Measurements from ENCODE around the gene NUDC.
"Not testable (repeated sequence)": the region's sequence is repeated elsewhere in the genome, so short reads cannot be mapped to it uniquely, and the experiment has no call there.

The NUDC gene

DNA sequence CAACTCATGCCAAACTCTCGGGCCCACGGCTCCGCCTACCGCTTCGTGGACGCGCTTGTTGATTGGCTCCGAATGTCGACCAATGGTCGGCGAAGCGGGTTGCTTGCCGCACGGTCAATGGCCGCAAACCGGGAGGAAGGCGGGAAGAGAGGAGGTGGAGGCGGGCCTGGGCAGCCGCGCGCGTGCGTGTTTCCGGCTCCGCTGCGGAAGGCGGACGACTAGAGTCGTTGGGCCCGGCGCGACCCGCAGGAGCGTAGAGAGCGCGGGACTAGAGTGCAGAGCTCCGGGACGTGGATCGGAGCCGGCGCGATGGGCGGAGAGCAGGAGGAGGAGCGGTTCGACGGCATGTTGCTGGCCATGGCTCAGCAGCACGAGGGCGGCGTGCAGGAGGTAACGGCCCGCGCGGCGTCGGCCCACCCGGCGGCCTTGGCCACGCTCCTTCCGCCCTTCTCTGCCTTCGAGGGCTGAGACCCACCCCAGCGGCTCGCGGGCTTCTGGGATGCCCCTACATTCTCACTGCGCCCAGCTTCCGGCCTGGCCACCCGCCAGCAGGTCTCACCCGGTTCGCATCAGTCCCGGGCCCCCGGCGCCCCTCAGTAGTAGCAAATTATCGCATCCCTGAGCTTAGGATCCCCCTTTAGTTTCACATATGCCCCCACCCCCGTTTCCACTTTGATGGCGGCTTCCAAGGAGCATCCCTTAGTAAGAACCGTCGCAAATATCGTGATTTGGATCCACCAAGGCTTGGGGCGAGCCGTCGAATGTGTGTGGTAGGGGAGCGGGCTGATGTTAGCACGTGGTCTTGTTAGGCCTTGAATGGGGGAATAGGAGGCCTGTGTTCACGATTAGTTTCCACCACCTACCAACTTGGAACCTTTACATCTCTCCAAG, at the start of gene NUDC:
TSS of gene NUDC (plus strand) at position 204 of the 891 bp plus-strand sequence. CDS start at position 310, 106 bp downstream.
- peak; percentile 98 for DNase-seq

DNA sequence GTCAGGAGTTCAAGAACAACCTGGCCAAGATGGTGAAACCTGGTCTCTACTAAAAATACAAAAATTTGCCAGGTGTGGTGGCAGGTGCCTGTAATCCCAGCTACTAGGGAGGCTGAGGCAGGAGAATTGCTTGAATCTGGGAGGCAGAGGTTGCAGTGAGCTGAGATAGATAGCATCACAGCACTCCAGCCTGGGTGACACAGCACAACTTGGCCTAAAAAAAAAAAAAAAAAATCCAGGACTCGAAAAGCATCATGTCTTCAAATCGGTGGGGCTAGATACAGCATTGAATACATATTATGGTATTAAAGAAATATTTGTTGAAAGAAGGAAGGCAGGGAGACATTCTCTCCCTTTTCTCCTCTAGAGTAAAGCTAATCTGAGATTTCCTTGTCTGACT, 48.4 kb upstream of the NUDC start:
- not testable (repeated sequence) for DNase-seq

DNA sequence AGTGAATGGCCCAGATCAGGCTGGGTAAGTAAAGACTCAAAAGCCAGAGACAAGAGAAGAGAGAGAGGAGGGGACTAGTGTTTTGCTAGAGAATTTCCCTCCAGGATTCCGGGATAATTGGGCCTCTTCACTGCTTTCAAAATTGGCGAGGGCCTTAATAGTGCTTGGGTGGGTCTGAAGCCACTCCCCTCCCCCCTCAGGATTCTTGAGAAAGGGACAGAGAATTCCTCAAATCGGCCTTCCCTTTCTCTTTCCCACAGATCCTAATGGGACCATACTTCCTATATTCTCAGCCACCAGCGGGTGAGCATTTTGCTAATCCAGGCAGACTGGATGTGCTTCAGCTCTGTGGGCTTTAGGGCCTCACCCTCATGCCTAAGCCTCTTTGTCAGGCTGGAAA, 46.6 kb upstream of the NUDC start:
- no peak for DNase-seq

DNA sequence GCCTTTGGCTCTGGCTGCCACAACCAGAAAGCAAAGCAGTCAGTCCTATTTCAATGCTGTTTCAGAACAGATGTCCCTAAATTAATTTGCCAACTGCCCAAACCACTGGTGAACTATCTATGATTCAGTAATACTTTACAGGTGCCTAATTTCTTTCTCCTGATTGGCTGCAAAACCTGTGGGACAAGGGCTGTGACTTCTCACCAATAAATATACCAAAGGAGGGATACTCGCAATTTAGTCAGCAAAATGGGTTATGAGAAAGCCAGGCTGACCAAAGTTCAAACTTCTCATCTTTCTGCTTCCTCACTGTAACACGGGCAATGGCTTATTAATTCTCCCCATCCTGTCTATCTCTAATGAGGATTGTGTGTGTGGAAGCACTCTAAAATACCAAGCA, 44.2 kb upstream of the NUDC start:
- DNase-seq: no peak

DNA sequence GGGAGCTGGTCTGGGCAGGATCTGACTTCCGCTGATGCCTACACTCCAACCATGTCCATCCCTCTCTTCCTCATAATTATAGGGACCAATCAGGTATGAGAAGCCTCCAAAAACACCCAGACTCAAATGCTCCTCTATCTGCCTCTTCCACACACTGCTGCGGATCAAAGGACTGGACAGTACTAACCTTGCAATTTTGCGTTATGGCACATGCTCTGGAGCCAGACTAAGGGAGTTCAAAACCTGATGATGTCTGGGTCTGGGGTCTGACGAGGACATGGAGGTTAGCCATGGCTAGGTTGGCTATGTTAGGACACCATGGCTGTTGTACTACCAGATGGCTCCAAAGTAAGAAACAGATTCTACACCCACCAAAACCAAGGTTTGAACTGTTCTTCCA, 41.8 kb upstream of the NUDC start:
- no peak for DNase-seq

DNA sequence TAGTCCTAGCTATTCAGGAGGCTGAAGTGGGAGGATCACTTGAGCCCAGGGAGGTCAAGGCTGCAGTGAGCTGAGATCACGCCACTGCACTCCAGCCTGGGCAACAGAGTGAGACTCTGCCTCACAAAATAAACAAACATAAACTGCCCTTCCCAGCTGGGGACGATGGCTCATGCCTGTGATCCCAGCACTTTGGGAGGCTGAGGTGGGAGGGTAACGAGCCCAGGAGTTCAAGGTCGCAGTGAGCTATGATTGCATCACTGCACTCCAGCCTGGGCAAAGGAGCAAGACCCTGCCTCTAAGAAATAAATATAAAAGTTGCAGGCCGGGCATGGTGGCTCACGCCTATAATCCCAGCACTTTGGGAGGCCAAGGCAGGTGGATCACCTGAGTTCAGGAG, 39.9 kb upstream of the NUDC start:
- not testable (repeated sequence) for DNase-seq

DNA sequence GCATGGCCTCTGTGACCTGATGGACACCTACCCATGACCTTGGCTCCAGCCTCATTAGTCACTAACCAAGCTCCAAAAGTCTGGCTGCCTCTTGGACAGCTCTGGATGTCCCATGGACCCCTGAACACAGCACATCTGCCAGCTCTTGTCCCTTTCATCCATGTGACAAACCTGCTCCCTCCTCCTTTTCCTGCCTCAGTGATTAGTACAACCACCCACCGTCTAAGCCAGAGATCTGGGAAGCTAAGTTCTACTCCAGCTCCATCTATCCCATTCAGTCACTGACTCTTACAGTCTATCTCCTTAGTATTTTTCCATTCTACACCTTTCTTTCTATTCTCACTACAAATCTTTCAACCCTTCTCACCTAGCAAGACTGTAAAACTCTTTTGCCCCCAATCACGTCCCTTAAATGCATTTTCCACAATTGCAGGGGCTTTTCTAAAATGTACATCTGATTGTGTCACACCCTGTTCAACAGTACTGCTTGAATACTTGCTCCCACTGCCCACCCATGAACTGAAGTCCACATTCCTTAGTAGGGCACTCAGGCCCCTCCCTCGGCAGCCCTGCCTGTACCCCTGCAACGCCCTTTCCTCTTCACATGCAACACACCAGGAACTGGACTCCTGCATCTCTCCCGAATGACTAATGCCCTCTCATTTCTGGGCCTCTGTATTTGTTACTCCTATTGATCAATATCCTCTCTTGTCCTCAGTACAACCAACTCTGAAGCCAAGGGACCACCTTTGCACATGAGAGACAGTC, 38.7 kb upstream of the NUDC start:
- DNase-seq: no peak

DNA sequence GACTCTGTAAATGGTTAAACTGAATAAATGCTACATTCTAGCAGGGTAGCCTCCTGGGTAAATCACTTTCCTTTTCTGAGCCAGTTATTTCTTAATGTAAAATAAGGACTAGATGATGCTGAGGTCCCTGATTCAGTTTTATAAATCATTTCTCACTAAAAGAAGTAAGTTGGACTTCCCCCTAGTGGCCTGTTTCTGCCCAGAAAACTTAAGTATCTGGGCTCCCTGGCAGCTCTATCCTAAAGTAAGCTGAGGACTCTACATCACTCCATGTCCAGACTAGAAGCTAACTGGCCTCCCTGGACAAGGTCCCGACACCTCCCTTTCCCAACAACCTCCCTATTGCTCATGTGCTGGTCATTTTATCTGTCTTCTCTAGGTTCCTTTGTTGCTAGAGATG, 34.4 kb upstream of the NUDC start:
- peak; percentile 48 for DNase-seq

DNA sequence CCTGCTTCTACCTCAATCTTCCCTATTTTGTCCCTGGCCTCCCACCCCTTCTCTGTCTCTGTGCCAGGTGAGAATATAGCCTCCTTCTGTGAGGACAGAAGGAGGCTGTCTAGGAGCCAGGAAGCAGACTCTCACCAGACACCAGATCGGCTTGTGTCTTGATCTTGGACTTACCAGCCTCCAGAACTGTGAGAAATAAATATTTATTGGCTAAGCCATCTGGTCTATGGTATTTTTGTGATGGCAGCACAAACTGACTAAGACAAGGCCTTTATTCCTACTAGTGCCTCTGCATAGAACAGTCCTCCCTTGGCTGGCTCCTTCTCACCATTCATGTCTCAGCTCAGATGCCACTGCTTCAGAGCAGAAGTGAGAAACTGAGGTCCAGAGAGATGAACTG, 33.3 kb upstream of the NUDC start:
- no peak for DNase-seq

DNA sequence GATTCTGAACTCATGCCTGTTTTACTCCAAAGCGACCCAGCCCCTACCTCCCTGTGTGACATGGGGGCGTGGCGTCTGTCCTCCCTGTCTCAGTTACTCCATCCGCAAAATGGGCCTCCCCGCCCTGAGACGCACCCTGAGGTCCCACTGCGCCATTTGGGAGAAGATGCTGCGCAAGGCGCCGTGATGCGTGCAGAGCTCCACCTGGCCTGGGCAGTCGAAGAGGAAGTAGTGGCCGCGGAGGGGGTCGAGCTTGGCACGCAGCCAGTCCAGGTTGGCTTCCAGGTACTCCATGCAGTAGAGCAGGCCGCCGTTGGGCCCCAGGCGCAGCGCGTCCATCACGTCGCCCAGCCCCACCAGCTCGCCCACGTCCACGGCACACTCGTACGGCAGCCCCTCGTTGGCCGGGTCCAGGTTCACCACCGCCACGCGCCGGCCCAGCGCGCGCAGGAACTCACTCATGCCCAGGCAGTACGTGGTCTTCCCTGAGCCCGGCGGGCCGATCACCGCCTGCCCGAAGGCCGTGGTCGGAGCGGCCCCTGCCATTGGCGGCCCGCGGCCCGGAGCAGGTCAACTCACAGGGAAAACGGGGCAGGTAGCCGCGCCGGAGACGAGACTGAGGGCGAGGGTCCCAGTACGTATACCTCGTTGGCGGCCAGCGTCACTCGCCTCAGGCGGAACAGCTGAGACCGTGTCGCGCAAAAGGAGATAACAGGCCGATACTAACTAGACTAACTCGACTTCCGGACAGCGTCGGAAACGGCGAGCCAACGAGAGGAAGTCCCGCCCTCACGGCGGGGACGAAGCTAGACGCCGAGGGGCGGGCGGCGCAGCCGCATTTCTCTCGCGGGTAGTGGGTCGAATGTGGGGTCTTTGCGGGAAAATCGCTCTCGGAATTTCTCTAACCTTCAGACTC, 31.7 kb upstream of the NUDC start, which contains the start of gene GPN2:
TSS of gene GPN2 (minus strand) at position 733 of the 916 bp plus-strand sequence. CDS start at position 546, 187 bp downstream.
- peak; percentile 90 for DNase-seq

DNA sequence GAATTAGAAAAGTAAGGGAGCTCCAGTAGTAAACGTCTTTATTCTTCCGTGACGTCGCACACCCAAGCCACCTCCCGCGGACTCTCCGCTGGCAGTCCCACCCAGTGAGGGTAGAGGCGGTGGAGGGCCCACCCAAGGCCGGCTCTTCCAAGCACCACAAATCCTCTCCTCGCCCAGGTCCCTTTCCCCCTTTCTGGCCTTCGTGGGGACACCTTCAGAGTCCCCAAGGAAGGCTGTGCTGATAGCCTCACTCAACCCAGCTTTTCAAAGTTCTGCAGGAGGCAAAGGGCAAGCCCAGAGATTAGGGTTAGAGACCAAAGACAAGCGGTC, 31.1 kb upstream of the NUDC start:
- no peak for DNase-seq

DNA sequence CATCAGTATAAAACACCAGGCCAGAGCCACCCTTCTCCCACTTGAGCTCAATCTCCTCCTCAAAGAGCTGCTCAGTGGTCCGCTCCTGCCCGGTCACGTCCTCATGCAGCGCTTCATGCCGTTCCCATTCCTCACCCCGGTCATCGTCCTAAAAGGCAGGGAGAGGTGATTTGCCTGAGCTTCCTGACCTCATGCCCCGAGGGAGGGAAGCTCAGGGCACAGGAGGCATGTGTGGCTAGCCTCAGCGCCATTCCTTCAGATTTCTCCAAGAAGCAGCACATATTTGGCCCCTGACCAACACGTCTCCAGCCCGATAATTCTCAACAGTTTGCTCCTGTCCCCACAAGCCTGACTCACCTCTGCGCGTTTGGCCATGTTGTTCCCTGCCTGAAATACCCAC, 27.3 kb upstream of the NUDC start:
- no peak for DNase-seq

DNA sequence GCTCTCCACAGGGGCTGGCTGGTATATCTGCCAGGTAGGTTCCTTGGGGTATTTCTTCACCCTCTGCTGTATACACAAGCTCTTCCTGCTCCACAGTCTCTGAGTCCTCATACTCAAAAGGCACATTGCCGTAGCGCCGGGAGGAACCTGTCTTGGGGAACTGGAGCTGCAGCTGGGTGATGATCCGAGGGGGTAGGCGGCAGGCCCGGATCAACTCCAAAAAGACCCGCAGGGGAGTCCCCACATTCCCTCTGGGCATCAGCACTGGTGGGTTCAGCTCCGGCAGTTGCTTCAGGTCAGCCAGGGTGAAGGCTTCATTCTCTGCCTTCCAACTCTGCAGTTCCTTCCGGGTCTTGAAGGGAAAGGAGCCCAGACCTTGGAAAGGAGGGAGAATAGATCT, 24.2 kb upstream of the NUDC start:
- no peak for DNase-seq

DNA sequence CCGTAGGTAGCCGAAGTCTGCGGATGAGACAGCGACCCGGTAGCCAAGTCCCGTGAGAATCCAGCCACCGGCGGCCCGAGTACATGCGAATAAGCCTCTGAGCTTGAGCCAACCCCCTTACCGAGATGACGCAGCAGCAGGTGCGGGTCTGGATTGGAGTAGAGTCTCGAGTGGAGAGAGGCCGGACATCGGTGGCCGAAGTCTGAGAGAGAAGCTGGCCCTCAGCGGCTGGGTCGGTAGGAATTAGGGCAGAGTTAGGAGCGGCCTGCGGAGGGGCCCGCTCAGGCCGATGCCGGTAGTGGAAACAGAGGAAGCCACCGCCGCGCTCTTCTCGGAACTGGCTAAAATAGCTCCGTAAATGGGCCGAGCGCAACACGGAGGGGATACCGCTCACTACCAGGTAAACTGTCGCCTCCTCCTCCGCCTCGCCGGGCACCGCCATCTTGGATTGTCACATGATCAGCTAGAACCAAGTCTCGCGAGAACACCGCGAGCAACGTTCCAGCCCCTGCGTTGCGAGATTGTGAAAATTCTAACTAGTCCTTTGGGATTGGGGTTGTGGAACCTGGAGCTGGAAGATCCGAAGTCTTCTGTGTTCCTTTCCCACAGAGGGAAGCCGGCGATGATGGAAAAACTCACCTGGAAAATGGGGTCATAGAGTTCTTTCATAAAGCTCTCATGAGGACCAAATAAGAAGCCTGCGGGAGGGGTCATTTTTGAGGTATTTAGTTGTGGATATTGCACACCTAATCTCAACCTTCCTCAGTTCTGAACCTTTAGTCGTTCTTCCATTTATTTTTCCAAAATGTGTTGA, 21.3 kb upstream of the NUDC start, which contains the start of gene GPATCH3:
TSS of gene GPATCH3 (minus strand) at position 467 of the 814 bp plus-strand sequence. CDS start at position 442, 25 bp downstream.
- peak; percentile 94 for DNase-seq

DNA sequence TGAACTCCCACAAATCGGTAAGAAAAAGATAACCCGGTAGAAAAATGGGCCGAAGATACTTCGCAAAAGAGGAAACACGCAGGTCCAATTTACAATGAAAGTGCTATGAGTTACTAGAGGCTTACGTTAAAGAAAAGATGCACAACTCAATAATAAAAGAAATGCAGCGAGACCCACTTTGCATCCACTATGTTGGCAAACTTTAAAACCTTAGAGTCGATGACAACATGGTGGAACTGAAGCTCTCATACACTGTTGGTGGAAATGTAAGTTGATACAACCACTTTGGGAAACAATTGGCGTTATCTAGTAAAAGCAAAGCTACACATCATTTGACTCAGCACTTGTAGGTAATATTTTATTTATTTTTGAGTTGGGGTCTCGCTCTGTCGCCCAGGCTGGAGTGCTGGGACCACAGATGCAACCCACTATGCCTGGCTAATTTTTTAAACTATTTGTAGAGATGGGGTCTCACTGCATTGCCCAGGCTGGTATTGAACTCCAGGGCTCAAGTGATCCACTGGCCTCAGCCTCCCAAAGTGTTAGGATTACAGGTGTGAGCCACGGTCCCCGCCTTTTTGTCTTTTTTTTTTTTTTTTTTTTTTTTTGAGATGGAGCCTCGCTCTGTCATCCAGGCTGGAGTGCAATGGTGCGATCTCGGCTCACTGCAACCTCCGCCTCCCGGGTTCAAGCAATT, 20.6 kb upstream of the NUDC start:
- DNase-seq: no peak

DNA sequence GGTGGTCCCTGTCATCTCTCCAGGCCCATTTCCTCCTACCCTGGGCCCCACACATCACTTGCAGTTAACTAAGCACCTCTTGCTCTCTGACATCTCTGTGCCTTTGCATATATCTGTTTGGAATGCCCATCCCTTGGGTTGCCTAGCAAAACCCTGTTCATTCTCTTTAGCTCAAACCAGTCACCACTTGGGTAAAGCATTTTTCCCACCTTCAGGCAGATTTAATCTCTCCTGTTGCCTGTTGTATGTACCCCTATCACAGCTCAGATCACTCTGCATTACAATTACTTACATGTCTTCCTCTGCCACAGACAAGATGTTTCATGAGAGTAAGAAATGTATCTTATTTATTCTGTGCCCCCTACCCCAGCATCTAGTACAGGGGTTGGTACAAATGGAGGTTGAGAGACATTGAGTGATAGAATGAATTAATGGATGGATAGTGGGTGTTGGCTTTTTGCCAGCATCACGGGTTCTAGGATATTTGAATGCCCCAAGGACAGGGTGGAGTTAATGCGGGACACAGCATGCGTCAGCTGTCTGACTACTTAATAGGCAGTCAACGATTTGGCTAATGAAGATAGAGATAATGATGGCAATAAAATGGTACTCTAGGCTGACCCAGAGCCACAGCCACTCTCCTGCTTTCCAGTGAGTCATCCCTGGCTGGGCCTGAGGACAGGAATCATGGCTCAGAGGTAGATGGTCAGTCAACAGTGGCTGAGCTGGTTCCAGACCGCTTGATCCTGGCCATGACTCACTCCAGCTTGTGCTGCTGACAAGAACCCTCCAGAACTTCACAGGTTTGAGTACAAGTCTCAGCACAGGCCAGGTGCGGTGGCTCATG, 14.2 kb upstream of the NUDC start:
- no peak for DNase-seq

DNA sequence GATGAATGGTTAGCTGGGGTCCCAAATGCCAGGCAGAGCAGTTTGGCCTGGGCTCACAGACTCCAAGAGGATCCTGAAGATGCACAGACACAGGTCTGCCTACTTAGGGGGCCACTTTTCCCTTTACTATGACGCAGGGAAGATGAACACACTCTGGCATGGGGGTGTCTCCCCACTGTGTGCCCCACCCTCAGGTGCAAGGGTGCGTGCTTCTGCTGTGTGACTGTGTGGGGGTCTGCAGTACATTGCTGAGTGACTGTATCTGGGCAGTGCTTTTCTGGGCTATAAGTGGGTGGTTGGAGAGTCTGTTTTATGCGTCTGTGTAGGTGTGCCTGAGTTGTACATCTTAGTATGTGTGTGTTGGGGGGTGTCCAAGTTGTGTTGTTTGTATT, 11.6 kb upstream of the NUDC start:
- no peak for DNase-seq

DNA sequence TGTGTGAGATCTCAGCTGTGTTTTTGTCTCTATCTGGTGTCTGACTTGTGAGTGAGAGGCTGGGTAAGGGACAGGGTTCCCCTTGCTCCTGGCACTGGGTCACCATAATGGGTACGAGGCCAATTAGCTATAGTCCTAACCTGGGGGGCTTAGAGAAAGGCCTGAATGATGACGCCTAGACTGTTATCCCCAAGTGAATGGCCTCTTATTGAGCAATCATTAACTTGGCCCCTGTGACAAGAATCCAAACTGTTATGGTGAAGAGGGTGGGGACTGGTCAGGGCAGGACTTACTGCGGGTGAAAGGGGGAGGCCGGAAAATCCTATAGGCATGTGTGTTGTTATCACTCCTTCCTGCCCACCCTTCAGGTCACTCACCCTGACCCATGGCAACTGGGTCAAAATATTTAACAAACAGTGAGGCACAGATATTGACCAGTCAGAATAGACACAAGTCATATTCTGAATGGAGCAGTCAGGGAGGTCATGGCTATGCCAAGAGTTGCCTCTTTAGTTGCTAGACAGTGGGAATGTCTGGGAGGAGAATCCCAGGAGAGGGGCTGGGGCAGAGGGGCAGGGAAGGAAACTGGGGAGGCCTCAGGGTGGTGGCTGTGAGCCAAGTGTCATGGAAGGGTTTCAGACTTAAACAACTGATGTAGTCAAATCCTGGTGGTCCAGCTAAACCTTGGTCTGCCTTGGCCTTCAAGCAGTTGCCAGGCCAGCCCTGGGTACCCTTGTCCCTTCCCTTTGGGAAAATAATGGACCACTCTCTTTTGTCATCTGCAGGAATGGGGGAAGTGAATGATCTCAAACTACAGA, 11.0 kb upstream of the NUDC start:
- no peak for DNase-seq

DNA sequence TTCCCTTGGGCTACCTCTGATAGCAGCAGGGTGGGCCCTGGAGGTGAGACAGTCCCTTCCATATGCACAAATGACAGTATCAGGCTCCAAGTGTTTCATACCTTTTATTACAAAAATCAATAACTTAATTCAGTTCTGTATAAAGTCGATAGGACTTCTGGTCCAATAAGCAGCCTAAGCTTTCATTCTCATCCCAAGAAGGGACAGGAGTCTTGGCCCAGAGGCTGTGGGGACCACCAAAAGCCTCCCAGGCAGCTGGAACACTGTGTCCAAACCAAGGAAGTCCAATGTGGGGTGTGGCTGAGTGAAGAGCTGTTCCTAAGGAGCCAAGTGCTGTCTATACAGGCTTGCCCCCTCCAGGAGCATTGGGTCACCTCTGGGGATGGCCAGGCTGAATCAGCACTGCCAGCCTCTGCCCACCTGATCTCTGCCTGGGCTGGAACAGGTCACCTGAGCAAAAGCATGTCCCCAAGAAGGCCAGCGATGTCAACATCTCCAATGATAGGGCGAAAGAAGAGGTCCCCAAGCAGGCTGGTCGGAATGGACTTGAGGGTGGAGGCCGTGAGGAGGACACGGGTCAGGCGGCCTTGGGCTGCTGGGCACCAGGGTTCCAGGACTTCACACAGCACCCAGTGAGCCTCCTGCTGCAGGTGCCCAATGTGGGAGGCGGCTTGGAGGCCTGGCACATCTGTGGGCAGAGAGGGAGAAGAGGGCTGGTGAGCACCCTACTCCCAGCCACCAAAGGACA, 10.0 kb upstream of the NUDC start:
- no peak for DNase-seq

Measured in hematopoietic multipotent progenitor cell treated with erythropoietin and hydrocortisone succinate and interleukin-3 and kit ligand, for 8 days (in vitro differentiated cells).